Ovary (tissue), 9 donors: ENCODE measurements around the gene FNTB. TPM values are rescaled to one million over a fixed set of nuclear protein-coding genes. Genes with fewer than 3 reads are reported as not detected.

Experiments used
- DNase-seq, 5 donors: peaks; one replicate each; pipeline ENCODE4 v3.0.0-alpha.2; 2019 to 2020
- H3K27ac ChIP-seq, 2 donors: fragments of 200-600 bp; one replicate each; pipeline versions ENCODE4 v1.5.1 to v1.8.0; 2019 to 2022
- H3K27me3 ChIP-seq: fragments of 200-600 bp; one replicate; pipeline ENCODE4 v1.8.0; 2022
- H3K36me3 ChIP-seq: fragments of 200-600 bp; sonication (generic); one replicate; pipeline ENCODE4 v1.5.1; 2019
- H3K4me1 ChIP-seq: one replicate; pipeline ENCODE4 v1.8.1; 2013; ENCODE audit warnings: mild to moderate bottlenecking, moderate library complexity; ENCODE audit not compliant: insufficient read depth
- H3K4me3 ChIP-seq: fragments of 200-600 bp; sonication (generic); one replicate; pipeline ENCODE4 v1.5.1; 2017
- H3K9me3 ChIP-seq, 2 donors: fragments of 200-600 bp in 1 of 2; sonication (generic) in 1 of 2; one replicate each; pipeline versions ENCODE4 v1.5.1 to v1.8.1; 2013 to 2019; ENCODE audit warnings: mild to moderate bottlenecking in 1 of 2, moderate library complexity in 1 of 2
- EP300 ChIP-seq: sonication (generic); formaldehyde crosslinking; IDR thresholded peaks from one replicate; pipeline ENCODE4 v1.6.1; 2017; ENCODE audit warnings: antibody characterized with exemption
- POLR2A ChIP-seq: fragments of 450-650 bp; IDR thresholded peaks from one replicate; pipeline ENCODE4 v1.6.1; 2017; ENCODE audit warnings: antibody characterized with exemption, mild to moderate bottlenecking, moderate library complexity
- WGBS, 3 donors: extraction: QIAGEN DNeasy Blood & Tissue Kit in 1 of 3; methylation state at CpG; one replicate each; pipeline versions ENCODE4 v1.1.5 to v1.1.7; 2013 to 2017; 5-methylcytosine and 5-hydroxymethylcytosine counted together
- intact Hi-C, 4 donors: fragments of 100-400 bp; cut with DNase I; formaldehyde crosslinking; loops; one replicate each; pipeline versions ENCODE4 v1.11.0 to v1.15.1; 2022 to 2023
- polyA plus RNA-seq, 2 donors: library from polyadenylated mRNA; stranded (reverse); fragments of 200-250 nt in 1 of 2; fragments of 350-450 nt in 1 of 2; fragmentation: Illumina TruSeq in 1 of 2; extraction: RNeasy Lipid Tissue Mini Kit (QIAGEN cat#74804) in 1 of 2; gene quantifications; one replicate each; pipeline ENCODE4 v1.2.3, GENCODE V29; 2013 to 2014
- total RNA-seq, 7 donors: library from RNA; depleted of rRNA in 2 of 7; stranded (reverse); fragments of >200 nt in 2 of 7; fragmentation: NEBNext Ultra II Directional in 3 of 7; extraction: Animal tissue kit (Norgen Biotek cat#: 25700) in 3 of 7; gene quantifications; one replicate each; pipeline versions ENCODE4 v1.1.0 to v1.2.4, GENCODE V29; 2016 to 2023
- TF ChIP-seq, protein P1 (sequence below), 3 donors: fragments of 450-650 bp in 2 of 3; fragments of 200-600 bp in 1 of 3; IDR thresholded peaks; one replicate each; pipeline versions ENCODE4 v1.5.1 to v1.8.0; 2016 to 2022; ENCODE audit warnings: antibody characterized with exemption in 3 of 3, mild to moderate bottlenecking in 1 of 3
- donor health status: DM: no; HTN: no; CAD: no; lungs with moderate emphysema.
- donor health status: DM: no; HTN: no; CAD: no.
- donor health status: Bipolar disorder and iron deficiency.
- donor health status: DM: yes; HTN: yes; CAD: no.
- donor health status: DM: no; HTN: no; CAD: no.
- donor health status: DM: yes; HTN: yes; CAD: no.

The FNTB gene
- total and polyA plus RNA-seq, 9 donors = 8.0 to 19.0 (median 14.1) TPM

DNA sequence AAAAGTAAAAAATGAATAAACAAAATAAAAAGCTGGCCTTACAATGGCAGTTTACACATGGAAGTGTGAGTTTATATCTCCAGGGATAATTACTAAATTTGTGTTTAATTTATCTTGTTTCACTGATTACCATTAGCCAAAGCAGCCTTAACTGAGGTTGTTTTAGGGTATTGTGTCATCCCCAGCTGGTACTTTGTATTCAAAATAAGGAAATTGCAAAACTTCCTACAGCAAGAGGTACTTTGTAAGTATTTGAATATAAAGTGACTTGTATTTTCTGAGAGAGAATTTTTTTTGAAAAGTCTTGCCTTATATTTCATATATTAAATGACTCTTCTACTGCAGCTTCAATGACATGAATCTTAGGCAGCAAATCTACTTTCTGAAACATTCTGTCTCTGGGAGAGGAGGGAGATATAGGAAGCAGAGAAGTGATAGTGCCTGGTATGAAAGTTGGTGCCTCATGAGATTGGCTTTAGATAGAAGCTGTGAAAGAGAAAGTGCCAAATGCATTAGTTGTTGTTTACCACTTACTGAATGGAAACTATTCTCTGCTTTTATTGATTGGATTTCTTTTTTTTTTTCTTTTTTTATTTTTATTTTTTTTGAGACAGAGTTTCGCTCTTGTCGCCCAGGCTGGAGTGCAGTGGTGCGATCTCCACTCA lies 6.7 kb downstream of the FNTB start:
- no peak overlapping the region for H3K27ac ChIP-seq
- intact Hi-C loops = no loop called here
- 94 to 97% (median 96%) methylated on average over 3 of the region's 3 CpGs for WGBS, 3 donors
- H3K9me3 ChIP-seq = no peaks in the 10 kb centered on the region
- no peak for DNase-seq
- peaks cover 1% of the 10 kb centered on the region for H3K4me1 ChIP-seq
- no peaks in the 10 kb centered on the region for H3K27me3 ChIP-seq
- H3K36me3 ChIP-seq = no peaks in the 10 kb centered on the region
- TF ChIP-seq EP300 (no peak), POLR2A (no peak)
- no peak overlapping the region for H3K4me3 ChIP-seq

DNA sequence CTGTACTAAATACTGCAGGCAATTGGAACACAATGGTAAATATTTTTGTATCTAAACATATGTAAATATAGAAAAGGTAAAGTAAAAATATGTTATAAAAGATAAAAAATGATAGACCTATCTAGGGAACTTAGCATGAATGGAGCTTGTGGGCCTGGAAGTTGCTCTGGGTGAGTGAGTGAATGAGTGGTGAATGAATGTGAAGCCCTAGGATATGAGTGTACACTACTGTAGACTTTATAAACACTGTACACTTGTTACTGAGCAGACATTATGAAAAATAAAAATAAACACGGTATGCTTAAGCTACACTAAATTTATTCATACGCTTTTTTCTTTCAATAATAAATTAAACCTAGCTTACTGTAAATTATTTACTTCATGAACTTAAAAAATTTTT lies 7.8 kb downstream of the FNTB start:
- intact Hi-C loops = no loop called here
- no peaks in the 10 kb centered on the region for H3K36me3 ChIP-seq
- no peak for DNase-seq
- WGBS, 3 donors = 89 to 94% (median 92%) methylated on average over 2 of the region's 2 CpGs
- no peaks in the 10 kb centered on the region for H3K9me3 ChIP-seq
- no peaks in the 10 kb centered on the region for H3K27me3 ChIP-seq
- H3K4me3 ChIP-seq = no peak overlapping the region
- H3K27ac ChIP-seq = no peak overlapping the region
- H3K4me1 ChIP-seq = peaks cover 1% of the 10 kb centered on the region
- TF ChIP-seq EP300 = no peak
- no peak for TF ChIP-seq POLR2A
- TF ChIP-seq, protein P1, sequence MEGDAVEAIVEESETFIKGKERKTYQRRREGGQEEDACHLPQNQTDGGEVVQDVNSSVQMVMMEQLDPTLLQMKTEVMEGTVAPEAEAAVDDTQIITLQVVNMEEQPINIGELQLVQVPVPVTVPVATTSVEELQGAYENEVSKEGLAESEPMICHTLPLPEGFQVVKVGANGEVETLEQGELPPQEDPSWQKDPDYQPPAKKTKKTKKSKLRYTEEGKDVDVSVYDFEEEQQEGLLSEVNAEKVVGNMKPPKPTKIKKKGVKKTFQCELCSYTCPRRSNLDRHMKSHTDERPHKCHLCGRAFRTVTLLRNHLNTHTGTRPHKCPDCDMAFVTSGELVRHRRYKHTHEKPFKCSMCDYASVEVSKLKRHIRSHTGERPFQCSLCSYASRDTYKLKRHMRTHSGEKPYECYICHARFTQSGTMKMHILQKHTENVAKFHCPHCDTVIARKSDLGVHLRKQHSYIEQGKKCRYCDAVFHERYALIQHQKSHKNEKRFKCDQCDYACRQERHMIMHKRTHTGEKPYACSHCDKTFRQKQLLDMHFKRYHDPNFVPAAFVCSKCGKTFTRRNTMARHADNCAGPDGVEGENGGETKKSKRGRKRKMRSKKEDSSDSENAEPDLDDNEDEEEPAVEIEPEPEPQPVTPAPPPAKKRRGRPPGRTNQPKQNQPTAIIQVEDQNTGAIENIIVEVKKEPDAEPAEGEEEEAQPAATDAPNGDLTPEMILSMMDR (IDR thresholded peaks at IDR 0.05) = no peak

DNA sequence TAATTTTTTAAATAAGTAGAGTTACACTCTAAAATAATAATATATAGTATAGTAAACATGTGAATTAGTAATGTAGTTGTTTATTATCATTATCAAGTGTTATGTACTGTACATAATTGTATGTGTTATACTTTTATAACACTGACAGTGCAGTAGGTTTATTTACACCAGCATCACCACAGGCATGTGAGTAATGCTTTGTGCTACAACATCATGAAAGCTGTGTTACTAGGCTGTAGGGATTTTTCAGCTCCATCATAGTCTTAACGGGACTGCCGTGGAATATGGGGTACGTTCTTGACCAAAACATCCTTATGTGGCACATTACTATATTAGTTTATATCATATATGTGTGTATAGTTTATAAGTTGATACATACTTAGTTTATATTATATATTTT lies 8.6 kb downstream of the FNTB start:
- Histone ChIP-seq H3K27ac (no peak overlapping the region), H3K4me3 (no peak overlapping the region), H3K27me3 (no peaks in the 10 kb centered on the region), H3K9me3 (no peaks in the 10 kb centered on the region), H3K4me1 (peaks cover 1% of the 10 kb centered on the region), H3K36me3 (no peaks in the 10 kb centered on the region)
- TF ChIP-seq POLR2A = no peak
- TF ChIP-seq EP300 = no peak
- TF ChIP-seq, protein P1 (IDR thresholded peaks at IDR 0.05) = no peak
- intact Hi-C loops = no loop called here
- 90 to 92% (median 91%) methylated on average over 3 of the region's 3 CpGs for WGBS, 3 donors
- DNase-seq = no peak

DNA sequence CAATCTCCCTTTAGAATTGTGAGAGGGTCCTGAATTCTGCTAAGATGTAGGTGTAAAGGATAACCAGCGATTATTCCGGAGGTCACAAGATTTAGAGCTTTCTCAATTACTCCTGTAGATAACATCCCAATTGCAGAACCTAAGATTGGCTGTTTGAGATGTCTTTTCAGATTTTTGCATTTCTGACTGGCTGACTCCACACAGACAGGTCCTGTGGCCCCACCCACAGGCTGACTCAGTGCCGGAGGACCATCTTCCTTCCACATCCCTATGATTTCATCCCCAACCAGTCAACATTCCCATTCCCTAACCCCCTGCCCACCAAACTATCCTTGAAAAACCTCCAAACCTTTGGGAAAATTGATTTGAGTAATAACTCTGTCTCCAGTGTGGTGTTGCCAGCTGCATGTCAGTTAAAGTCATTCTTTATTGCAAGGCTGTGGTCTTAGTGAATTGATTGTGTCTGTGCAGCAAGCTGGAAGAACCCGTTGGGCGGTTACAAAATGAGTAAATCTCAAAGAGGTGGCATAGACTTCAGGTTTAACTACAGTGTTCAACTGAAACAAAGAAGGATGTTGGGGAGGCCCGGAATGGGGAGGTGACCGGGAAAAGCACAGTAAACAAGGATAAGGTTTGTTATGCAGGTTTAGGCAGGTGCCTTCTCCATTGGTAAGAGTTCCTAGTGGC lies 10.6 kb downstream of the FNTB start:
- no peak for DNase-seq
- peaks cover 1% of the 10 kb centered on the region for H3K4me1 ChIP-seq
- intact Hi-C loops = no loop called here
- no peaks in the 10 kb centered on the region for H3K36me3 ChIP-seq
- no peaks in the 10 kb centered on the region for H3K27me3 ChIP-seq
- H3K4me3 ChIP-seq = no peak overlapping the region
- 94 to 97% (median 95%) methylated on average over 7 of the region's 7 CpGs for WGBS, 3 donors
- no peak overlapping the region for H3K27ac ChIP-seq
- no peak for TF ChIP-seq EP300
- TF ChIP-seq, protein P1 (IDR thresholded peaks at IDR 0.05) = no peak
- no peak for TF ChIP-seq POLR2A
- H3K9me3 ChIP-seq = no peaks in the 10 kb centered on the region

DNA sequence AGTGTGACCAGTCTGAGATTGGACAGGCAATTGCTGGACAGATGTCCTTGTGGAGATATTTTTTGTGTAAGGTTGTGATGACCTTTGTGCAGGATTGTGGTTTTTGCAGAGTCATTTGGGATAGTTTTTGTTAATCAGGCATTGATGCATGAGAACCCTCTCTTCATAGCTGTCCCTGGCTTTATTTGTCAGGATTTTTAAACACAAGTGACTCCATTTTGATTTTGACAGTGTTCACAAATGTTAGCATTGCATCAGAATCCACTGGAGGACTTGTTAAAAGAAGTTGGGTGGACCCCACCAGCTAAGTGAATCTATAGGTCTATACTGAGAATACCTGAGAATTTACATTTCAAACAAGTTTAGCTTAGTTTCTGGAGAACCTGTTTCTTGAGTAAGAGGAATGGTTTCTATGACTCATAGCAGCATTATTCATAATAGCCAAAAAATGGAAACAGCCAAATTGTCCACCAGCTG lies 11.8 kb downstream of the FNTB start:
- DNase-seq = no peak
- intact Hi-C loops = no loop called here

More for the DNA sequence above, 11.8 kb downstream of the FNTB start:
- TF ChIP-seq POLR2A (no peak), EP300 (no peak)
- TF ChIP-seq, protein P1 (IDR thresholded peaks at IDR 0.05) = no peak
- Histone ChIP-seq H3K27ac (no peak overlapping the region), H3K27me3 (no peaks in the 10 kb centered on the region), H3K4me1 (no peaks in the 10 kb centered on the region), H3K36me3 (no peaks in the 10 kb centered on the region), H3K9me3 (no peaks in the 10 kb centered on the region), H3K4me3 (no peak overlapping the region)
